GM18907 (cell line): ENCODE results near the gene SIRT7.

Experiments
- ATAC-seq: cut with Tn5 transposase; IDR thresholded peaks from one replicate; pipeline ENCODE4 v1.9.1; 2021; ENCODE audit warnings: mild to moderate bottlenecking, moderate library complexity; ENCODE audit not compliant: unreplicated experiment

Gene SIRT7

GRCh38 chr17:81907219-81908145 is 10.5 kb downstream of the SIRT7 start:
- no peak for ATAC-seq

DNA sequence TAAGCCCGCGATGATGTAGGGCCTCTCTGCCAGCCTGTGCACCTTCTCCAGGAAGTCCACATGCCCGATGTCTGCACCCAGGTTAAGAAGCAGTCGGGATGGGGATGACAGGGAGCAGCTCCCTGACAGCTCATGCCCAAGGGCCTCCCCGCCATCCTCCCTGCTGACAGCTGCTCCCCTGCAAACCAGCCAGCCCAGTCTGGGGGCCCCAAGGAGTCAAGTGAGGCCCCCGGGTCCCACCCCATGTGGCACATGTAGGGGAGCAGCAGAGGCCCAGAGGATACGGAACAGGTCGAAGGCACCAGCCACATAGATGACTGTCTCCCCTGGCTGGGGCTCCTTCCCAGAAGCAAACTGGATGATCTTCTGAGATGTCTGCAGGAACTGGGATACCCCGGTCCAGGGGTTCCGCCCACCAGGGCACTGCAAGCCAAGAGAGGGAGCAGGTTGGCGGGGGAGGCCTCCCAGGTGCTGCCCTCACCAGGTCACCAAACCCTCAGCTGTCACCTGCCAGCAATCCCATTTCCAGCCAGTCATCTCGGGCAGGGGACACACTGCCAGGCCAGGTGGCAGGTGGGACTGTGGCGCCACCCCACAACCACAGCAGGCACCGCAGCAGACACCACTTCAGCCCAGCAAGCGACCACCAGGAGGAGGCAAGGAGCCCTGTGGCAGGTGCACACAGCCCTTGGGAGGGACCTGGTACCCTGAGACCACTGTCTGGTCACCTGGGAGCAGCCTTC is 11.3 kb downstream of the SIRT7 start:
- no peak for ATAC-seq

GRCh38 chr17:81905993-81906392 is 12.0 kb downstream of the SIRT7 start:
- ATAC-seq = no peak

DNA sequence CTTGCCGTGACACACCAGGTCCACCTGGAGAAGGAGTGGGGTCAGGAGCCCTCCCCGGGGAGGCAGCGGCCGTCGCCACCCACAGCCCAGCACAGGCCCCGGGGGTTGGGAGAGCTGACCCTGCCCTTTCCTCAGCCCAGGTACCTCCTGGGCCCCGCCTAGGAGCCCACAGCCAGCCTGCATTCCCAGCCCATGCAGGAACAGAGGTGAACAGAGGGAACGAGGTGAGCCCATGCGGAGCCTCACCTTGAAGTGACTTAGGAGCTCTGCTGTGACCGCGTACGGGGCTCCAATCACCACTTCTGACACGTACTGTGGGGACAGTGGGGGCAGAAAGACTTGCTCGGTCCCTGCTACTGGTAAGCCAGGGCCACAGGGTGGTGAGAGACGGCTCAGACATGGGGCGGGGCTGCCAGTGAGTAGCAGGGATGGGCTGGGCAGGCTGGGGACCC is 12.5 kb downstream of the SIRT7 start:
- ATAC-seq = no peak

DNA sequence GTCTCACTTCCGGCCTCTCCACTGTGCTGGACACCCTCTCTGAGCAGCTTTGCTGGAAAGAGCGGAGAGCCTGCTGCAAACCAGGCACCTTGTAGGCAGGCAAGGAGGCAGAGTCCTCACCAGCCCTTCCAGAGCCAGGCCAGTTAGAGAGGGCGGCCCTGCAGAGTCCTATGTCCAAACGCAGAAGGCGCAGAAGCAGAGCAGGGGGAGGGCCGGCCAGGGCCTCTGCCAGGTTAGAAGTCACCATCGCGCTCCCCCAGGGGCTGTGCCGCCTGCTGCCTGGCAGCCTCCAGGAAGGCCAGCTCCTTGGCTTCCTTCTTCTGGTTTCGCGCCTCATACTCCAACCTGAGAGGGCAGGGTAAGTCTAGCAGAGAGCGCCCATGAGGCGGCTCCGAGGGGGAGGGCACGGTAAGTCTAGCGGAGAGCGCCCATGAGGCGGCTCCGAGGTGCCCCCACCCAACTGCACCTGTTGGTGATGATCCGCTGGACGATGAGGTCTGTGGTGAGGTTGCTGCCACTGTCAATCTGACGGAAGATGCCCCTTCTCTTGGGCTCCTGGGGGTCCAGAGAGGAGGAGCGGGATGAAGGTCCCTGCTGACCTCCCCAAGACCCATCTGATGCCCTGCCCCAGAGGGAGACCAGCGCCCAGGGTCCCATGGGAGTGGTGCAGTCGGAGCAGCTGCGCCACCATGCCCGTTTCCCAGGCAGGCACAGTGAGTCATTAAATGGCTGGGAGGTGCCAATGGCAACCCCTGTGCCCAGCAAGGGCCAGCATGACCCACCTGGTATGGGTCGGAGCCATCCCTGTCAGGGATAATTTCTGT is 13.2 kb downstream of the SIRT7 start:
- ATAC-seq = no peak

DNA sequence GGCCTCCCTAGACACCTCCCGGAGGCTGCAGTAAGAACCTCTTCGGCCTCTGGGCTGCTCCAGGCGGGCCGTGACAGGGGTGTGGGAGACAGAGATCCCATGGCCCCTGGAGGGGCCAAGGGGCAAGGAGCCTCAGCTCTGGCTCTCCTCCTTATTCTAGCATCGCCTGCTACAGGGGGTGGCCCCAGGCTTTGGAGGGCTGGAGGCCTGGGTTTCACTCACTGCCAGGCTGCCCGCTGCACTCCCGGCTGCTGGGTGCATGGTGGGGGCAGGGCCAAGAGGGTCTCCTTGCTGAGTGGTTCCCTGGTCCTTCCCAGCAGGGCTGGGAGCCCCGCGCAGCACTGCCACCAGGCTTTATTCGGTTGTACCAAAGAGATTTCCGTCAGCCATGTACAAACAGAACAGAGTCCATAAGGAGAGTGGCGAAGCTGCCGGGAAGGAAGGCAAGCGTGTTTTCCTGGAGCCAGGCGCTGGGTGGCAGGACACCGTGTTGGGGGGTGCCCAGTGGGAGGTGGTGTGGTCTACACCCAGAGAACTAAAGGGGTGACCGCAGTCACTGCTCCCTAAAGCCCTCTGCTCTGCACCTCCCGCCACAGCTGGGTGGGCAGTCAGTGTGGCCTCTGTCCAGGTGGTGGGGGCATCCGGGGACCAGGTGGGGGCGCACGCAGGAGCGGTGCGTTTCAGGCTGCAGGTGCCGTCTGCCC is 13.9 kb downstream of the SIRT7 start:
- ATAC-seq = no peak

DNA sequence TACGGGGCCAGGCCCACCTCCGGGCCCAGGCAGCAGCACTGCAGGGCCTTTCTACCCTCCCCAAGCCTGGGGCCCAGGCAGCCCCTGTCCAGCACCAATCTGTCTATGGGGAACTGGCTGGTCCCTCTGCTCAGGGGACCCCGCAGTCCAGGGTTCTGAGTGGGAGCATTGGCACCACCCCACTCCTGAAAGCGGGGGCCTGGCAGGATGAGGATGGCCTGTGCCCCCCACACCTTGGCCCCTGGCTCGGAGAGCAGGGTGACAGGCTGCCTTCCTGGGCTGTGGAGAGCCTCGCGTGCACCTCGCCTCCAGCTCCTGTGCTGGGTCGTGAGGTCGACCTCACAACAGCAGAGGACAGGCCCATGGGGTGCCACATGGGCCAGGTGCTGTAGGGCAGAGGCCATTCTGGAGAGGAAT is 14.6 kb downstream of the SIRT7 start:
- no peak for ATAC-seq

- no peak for ATAC-seq
These were observed 15.1 kb downstream of the SIRT7 start for GRCh38 chr17:81902653-81903414.

- ATAC-seq = no peak
These were observed 15.8 kb downstream of the SIRT7 start, which contains the start of gene NPB for GRCh38 chr17:81902023-81902652. Gene NPB (plus strand): TSS chr17:81902238. CDS start chr17:81902278, 40 bp downstream.

- no peak for ATAC-seq
These were observed 16.6 kb downstream of the SIRT7 start for GRCh38 chr17:81901167-81902022.

DNA sequence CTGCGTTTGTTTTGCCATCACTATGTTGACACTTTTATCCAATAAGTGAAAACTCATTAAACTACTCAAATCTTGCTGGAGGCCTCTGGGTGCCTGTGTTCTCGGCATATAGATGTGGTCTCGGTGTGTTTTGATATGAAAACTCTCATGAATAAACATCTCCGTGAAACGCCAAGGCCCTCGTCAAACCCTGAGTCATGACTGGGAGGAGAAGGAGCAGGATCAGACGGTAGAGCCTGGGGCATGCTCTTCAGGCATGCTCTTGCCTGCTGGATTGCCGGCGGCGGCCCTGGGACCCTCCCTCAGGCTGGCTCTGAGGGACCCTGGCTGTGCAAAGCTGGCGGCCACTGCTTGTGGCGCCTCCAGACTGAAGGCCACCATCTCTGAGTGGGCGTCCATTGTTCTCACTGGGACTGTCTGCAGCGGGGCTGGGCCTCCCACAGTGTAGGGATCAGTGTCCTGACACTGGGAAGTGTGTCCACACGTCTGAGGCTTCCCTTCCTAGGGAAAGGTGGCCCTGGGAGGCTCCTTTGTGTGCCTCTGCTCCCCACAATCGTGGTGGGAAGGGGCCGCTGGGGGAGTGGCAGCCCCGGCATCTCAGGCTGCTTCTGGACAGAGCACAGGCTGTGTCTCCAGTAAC is 17.7 kb downstream of the SIRT7 start:
- ATAC-seq = no peak

DNA sequence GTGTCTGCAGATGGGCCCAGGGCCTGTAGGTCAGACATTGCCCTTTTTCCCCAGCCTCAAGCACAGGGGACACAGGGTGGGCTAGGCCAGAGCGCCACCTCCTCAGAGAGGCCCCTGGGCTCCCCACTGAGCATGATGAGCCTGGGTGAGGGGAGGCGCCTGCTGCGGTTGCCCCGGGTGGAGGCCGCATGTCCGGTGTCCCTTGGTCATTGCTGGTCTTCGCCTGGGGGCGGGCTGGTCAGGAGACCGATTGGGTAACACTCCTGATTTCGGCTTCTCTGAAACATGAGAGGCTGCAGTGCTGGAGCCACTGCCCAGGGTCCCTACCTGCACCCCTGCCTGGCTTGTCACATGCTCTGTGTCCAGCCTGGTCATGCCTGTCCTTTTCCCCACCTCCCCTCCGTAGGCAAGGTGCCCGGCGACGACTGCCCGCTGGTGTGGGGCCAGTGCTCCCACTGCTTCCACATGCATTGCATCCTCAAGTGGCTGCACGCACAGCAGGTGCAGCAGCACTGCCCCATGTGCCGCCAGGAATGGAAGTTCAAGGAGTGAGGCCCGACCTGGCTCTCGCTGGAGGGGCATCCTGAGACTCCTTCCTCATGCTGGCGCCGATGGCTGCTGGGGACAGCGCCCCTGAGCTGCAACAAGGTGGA is 18.3 kb downstream of the SIRT7 start:
- no peak for ATAC-seq

- no peak for ATAC-seq
These were observed 19.1 kb downstream of the SIRT7 start for GRCh38 chr17:81898885-81899284.

- no peak for ATAC-seq
These were observed 19.7 kb downstream of the SIRT7 start for GRCh38 chr17:81898029-81898866.

- no peak for ATAC-seq
These were observed 22.6 kb downstream of the SIRT7 start for GRCh38 chr17:81895400-81895799.

GRCh38 chr17:81891303-81891552 is 26.7 kb downstream of the SIRT7 start:
- ATAC-seq = no peak
